Sigmoid colon (tissue), 7 donors: ENCODE measurements around the gene SPTBN1. TPM values are rescaled to one million over a fixed set of nuclear protein-coding genes. Genes with fewer than 3 reads are reported as not detected.

Experiments used
- DNase-seq: peaks from one replicate; pipeline ENCODE4 v3.0.0-alpha.2; 2019
- H3K27ac ChIP-seq, 4 donors: fragments of 200-600 bp; sonication (generic); one replicate each; pipeline ENCODE4 v1.5.1; 2016 to 2019; ENCODE audit warnings: mild to moderate bottlenecking in 1 of 4
- H3K27me3 ChIP-seq, 3 donors: fragments of 200-600 bp; sonication (generic); one replicate each; pipeline ENCODE4 v1.5.1; 2019; ENCODE audit warnings: mild to moderate bottlenecking in 1 of 3
- H3K36me3 ChIP-seq, 4 donors: fragments of 200-600 bp; sonication (generic); one replicate each; pipeline ENCODE4 v1.5.1; 2016 to 2019
- H3K4me1 ChIP-seq, 4 donors: fragments of 200-600 bp; sonication (generic); one replicate each; pipeline ENCODE4 v1.5.1; 2017 to 2019
- H3K4me3 ChIP-seq, 4 donors: fragments of 200-600 bp; sonication (generic); one replicate each; pipeline ENCODE4 v1.5.1; 2017 to 2019; ENCODE audit warnings: mild to moderate bottlenecking in 2 of 4, moderate library complexity in 1 of 4
- H3K9me3 ChIP-seq, 4 donors: fragments of 200-600 bp in 3 of 4; sonication (generic) in 3 of 4; one replicate each; pipeline versions ENCODE4 v1.5.1 to v1.6.1; 2013 to 2019
- EP300 ChIP-seq, 4 donors: sonication (generic); formaldehyde crosslinking; IDR thresholded peaks; one replicate each; pipeline ENCODE4 v1.6.1; 2017; ENCODE audit warnings: antibody characterized with exemption in 4 of 4
- POLR2A ChIP-seq, 2 donors: fragments of 450-650 bp; IDR thresholded peaks; one replicate each; pipeline ENCODE4 v1.6.1; 2016; ENCODE audit warnings: antibody characterized with exemption in 2 of 2, mild to moderate bottlenecking in 2 of 2, moderate library complexity in 2 of 2
- POLR2AphosphoS5 ChIP-seq, 4 donors: sonication (generic); formaldehyde crosslinking; IDR thresholded peaks; one replicate each; pipeline ENCODE4 v1.6.1; 2017; ENCODE audit warnings: antibody characterized with exemption in 4 of 4
- WGBS, 2 donors: extraction: QIAGEN DNeasy Blood & Tissue Kit; methylation state at CpG; one replicate each; pipeline ENCODE4 v1.1.7; 2013; 5-methylcytosine and 5-hydroxymethylcytosine counted together
- intact Hi-C: fragments of 100-400 bp; cut with DNase I; formaldehyde crosslinking; loops from one replicate; pipeline ENCODE4 v1.15.1; 2023
- polyA plus RNA-seq, 3 donors: library from polyadenylated mRNA; stranded (reverse); fragments of 200-250 nt; gene quantifications; one replicate each; pipeline ENCODE4 v1.2.3, GENCODE V29; 2013
- total RNA-seq, 4 donors: library from RNA; depleted of rRNA; stranded (reverse); fragments of >200 nt; gene quantifications; one replicate each; pipeline ENCODE4 v1.1.0, GENCODE V29; 2016
- TF ChIP-seq, protein P1 (sequence below), 4 experiments: fragments of 450-650 bp in 3 of 4; fragments of 200-600 bp in 1 of 4; IDR thresholded peaks; one replicate each; pipeline ENCODE4 v1.5.1; 2016 to 2019; ENCODE audit warnings: antibody characterized with exemption in 4 of 4, mild to moderate bottlenecking in 3 of 4, moderate library complexity in 2 of 4
- donor health status: healthy with polysubstance abuse.
- donor health status: Bipolar disorder and iron deficiency.
- donor health status: healthy.

SPTBN1 gene
- total and polyA plus RNA-seq, 7 donors, result 23.1 to 273 (median 169) TPM

DNA sequence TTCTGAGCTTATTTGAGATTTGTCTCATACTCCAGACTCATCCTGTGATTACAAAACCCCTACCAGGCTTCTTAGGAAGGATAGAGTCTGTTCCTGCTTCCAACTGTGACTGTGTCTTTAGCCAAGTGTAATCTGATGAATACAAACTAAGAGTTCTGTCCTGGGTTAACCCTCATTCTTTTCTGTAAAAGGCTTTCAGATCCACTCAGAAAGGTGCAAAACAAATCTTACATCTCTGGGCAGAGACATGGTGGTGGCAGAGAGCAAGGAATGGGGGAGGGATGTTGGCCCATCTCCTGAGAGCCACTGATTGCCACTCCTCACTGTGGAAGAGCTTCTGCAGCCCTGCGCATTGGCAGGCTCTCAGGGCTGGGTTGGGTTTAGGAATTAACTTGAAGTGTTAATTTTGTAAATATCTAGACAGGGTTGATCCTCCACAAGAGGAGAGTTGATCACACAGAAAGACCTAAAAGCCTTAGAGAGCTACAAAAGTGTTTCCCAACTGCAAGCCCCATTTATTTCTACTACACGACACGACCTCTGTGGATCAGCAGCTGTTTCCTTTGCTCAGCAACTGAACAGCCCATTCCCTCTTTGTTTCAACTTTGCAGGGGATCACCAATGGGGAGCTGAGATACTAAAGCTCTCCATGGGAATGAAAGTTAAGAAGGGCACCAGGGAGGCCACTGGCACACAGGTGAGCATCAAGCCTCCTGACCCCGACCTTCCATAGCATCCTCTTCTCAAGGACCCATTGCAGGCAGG, 23.7 kb upstream of the SPTBN1 start:
- H3K27ac ChIP-seq, result peak overlapping the region; percentile 26 to 68 (median 31)
- no peaks in the 10 kb centered on the region for H3K9me3 ChIP-seq
- no peak for DNase-seq
- H3K36me3 ChIP-seq, result no peaks in the 10 kb centered on the region
- H3K4me1 ChIP-seq, result peaks cover 0 to 37% (median 25%) of the 10 kb centered on the region in 4 donors
- H3K27me3 ChIP-seq, result no peaks in the 10 kb centered on the region
- whole genome bisulfite sequencing, 2 donors, result 65 to 80% methylated on average over 4 of the region's 4 CpGs
- TF ChIP-seq POLR2AphosphoS5 (IDR thresholded peaks at IDR 0.05) (no peak), EP300 (IDR thresholded peaks at IDR 0.05) (no peak), POLR2A (IDR thresholded peaks at IDR 0.05) (no peak)
- TF ChIP-seq, protein P1, sequence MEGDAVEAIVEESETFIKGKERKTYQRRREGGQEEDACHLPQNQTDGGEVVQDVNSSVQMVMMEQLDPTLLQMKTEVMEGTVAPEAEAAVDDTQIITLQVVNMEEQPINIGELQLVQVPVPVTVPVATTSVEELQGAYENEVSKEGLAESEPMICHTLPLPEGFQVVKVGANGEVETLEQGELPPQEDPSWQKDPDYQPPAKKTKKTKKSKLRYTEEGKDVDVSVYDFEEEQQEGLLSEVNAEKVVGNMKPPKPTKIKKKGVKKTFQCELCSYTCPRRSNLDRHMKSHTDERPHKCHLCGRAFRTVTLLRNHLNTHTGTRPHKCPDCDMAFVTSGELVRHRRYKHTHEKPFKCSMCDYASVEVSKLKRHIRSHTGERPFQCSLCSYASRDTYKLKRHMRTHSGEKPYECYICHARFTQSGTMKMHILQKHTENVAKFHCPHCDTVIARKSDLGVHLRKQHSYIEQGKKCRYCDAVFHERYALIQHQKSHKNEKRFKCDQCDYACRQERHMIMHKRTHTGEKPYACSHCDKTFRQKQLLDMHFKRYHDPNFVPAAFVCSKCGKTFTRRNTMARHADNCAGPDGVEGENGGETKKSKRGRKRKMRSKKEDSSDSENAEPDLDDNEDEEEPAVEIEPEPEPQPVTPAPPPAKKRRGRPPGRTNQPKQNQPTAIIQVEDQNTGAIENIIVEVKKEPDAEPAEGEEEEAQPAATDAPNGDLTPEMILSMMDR (IDR thresholded peaks at IDR 0.05), result no peak
- no peak overlapping the region for H3K4me3 ChIP-seq
- intact Hi-C loops, result no loop called here

DNA sequence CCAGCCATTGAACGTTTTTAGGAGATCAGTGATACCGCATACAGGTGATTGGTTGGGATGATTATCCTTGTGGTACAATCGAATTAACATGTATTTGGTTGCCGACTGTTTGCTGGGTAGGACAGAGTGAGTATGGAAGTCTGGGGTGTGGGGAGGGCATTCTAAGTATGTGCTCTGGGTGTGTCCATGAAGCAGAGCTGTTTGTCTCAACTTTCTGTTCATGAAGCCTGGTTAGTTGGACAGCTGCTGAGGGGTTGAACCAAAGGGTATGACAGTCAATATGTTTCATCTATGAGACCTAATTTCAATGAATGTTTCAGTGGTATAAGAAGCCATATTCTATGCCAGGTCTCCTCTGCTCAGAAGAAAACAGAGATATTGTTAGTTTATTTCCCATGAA, 21.9 kb upstream of the SPTBN1 start:
- Histone ChIP-seq H3K4me1 (peaks cover 0 to 21% (median 11%) of the 10 kb centered on the region in 4 donors), H3K4me3 (no peak overlapping the region), H3K27ac (peak overlapping the region in 1 of 4 donors; percentile 68), H3K36me3 (no peaks in the 10 kb centered on the region), H3K9me3 (no peaks in the 10 kb centered on the region), H3K27me3 (no peaks in the 10 kb centered on the region)
- TF ChIP-seq, protein P1 (IDR thresholded peaks at IDR 0.05), result no peak
- TF ChIP-seq POLR2AphosphoS5 (IDR thresholded peaks at IDR 0.05) (no peak), EP300 (IDR thresholded peaks at IDR 0.05) (no peak)
- WGBS, 2 donors, result 91 to 95% methylated on average over 4 of the region's 4 CpGs
- intact Hi-C loops, result no loop called here
- no peak for DNase-seq

DNA sequence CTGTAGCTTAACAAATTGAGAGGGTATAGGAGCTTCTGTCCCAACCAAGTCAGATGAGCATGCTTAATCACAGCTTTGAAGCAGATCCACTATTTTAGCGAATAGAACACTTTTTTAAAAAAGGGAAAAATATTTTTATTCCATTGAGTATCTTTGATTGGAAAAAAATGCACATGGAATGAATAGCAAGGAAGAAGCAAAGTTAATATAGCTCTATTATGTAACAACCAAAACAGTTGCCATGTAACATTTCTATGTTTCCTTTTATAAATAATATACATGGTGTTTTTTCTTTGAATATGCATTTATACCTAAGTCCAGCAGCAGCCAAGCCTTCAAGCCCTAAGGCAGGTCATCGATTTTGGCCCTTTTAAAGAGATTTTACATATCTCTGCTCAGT, 21.4 kb upstream of the SPTBN1 start:
- peaks cover 0 to 16% (median 9%) of the 10 kb centered on the region in 4 donors for H3K4me1 ChIP-seq
- no peak for TF ChIP-seq EP300 (IDR thresholded peaks at IDR 0.05)
- TF ChIP-seq, protein P1 (IDR thresholded peaks at IDR 0.05), result no peak
- no peak for TF ChIP-seq POLR2AphosphoS5 (IDR thresholded peaks at IDR 0.05)
- TF ChIP-seq POLR2A (IDR thresholded peaks at IDR 0.05), result no peak

DNA sequence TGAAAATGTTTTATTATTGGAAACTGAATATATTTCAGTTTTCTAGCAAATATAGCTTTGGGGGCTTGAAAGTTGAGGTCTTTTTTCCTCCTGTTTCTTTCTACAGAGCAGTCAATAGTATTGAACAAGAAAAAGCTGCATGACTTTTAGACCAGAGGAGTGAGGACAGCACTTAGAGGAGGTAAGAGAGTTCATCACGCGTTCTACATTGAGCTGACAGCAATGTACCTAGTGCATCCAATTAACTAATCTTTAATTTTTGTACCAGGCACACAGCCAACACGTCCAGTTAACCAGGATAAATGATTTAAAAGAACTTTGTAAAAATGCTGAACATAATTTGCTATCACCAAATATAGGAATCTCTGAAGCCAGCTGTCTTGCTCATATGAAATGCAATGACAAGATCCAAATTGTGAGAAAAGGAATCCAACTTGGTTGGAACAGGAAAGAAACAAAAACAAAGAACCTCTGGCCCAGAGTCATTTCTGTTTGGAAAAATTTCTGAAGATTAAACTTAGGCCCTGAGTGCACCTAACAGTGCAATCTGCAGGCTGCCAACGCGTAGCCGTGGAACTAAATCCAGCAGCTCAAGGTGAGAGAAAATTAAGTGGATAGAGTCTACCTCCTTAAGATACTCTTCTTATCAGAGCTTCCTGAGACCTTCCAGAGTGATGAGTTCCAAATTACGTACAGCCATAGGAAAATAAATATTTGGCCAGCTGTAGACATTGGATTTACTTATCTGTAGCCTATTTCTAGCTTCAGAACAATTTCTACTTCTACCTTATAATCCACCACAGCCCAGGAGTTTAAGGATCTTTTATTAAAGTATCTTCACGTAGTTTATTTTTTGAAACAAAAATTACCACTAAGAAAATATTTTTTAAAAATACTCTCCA, 20.6 kb upstream of the SPTBN1 start:
- DNase-seq, result no peak
- intact Hi-C loops, result no loop called here
- Histone ChIP-seq H3K4me3 (no peak overlapping the region), H3K27me3 (no peaks in the 10 kb centered on the region), H3K36me3 (no peaks in the 10 kb centered on the region), H3K4me1 (peaks cover 0 to 13% (median 5%) of the 10 kb centered on the region in 4 donors), H3K9me3 (no peaks in the 10 kb centered on the region), H3K27ac (peak overlapping the region in 1 of 4 donors; percentile 68)
- 82 to 88% methylated on average over 8 of the region's 8 CpGs for WGBS, 2 donors
- TF ChIP-seq POLR2A (IDR thresholded peaks at IDR 0.05) (no peak), EP300 (IDR thresholded peaks at IDR 0.05) (no peak), POLR2AphosphoS5 (IDR thresholded peaks at IDR 0.05) (no peak)
- TF ChIP-seq, protein P1 (IDR thresholded peaks at IDR 0.05), result no peak

More for the DNA sequence above, 21.4 kb upstream of the SPTBN1 start:
- intact Hi-C loops, result no loop called here
- WGBS, 2 donors, result 88 to 92% methylated on average over 2 of the region's 2 CpGs
- Histone ChIP-seq H3K9me3 (no peaks in the 10 kb centered on the region), H3K4me3 (no peak overlapping the region), H3K36me3 (no peaks in the 10 kb centered on the region), H3K27me3 (no peaks in the 10 kb centered on the region), H3K27ac (peak overlapping the region in 1 of 4 donors; percentile 68)
- DNase-seq, result no peak
